Stimulated activated CD4-positive, alpha-beta T cell treated with anti-CD3 and anti-CD28 coated beads, Interleukin-12 subunit alpha, Interleukin-12 subunit beta, amount 100 ng/mL, for 4 hours (primary cell): Measurements from ENCODE around the gene C1QL1.

ENCODE experiments used
- DNase-seq: peaks from one replicate; pipeline ENCODE4 v3.0.0-alpha.2; 2020

The C1QL1 gene

DNA sequence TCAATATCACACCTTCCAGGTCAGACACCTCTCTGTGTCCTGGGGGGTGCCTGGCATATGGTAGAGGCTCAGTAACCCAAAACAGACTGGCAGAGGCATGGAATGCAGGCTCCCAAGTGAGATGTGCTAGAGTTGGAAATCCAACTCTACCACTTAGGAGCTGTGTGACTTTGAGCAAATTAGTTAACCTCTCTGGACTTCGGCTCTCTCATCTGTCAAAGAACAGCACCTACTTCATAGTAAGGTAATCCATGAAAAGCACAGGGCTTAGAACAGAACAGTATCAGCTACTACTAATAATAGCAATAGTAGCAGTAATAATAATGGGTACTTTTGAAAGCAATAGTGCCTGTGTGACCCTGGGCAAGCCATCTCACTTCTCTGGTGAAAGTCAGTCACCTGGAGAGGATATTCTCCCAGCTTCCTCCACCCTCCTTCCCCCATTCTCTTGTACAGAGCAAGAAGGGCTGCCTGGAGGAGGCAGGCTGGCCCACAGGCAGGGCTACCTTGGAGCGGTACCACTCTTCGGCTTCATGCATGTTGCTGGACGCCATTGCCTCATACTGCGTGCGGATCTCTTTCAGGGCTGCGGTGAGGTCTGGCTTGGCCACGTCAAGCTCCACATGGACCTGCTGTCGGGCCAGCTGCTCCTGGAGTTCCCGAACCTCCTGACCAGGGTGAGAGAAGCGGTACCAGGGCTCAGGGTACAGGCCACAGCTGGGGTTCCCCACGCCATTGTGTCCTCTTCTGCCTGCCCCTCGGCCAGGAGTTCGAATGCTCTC lies 55.1 kb downstream of the C1QL1 start:
- no peak for DNase-seq

DNA sequence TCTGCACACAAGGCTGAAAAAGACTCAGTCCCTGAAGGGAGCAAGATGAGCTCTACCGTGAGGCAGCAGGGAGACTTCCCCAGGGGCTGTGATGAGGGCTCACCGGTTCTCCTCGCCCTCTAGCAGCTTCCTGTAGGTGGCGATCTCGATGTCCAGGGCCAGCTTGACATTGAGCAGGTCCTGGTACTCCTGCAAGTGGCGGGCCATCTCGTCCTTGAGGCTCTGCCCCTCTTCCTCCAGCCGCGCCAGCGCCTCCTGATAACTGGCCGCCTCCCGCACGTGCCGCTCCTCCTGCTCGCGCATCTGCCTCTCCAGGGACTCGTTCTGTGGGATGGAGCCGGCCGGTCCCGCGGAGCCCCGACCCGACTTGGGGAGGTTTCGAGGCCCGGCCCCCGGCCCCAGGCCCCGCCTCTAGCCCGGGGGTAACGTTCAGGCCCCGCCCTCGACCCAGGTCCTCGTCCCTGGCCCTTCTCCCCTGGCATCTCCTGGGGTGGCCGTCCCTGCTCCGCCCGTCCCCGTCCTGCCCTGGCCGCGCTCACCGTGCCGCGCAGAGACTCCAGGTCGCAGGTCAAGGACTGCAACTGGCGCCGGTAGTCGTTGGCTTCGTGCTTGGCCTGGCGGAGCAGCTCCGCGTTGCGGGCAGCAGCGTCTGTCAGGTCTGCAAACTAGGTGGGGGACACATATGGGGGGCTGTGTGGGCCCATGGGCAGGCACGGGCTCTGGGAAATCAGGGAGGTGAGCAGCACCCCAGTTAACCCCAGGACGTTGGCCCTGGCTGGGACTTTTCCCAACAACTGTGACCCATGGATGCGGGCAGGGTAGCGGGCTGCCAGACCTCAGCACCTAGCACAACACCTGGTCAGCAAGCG lies 56.7 kb downstream of the C1QL1 start:
- DNase-seq, result peak; percentile 40

DNA sequence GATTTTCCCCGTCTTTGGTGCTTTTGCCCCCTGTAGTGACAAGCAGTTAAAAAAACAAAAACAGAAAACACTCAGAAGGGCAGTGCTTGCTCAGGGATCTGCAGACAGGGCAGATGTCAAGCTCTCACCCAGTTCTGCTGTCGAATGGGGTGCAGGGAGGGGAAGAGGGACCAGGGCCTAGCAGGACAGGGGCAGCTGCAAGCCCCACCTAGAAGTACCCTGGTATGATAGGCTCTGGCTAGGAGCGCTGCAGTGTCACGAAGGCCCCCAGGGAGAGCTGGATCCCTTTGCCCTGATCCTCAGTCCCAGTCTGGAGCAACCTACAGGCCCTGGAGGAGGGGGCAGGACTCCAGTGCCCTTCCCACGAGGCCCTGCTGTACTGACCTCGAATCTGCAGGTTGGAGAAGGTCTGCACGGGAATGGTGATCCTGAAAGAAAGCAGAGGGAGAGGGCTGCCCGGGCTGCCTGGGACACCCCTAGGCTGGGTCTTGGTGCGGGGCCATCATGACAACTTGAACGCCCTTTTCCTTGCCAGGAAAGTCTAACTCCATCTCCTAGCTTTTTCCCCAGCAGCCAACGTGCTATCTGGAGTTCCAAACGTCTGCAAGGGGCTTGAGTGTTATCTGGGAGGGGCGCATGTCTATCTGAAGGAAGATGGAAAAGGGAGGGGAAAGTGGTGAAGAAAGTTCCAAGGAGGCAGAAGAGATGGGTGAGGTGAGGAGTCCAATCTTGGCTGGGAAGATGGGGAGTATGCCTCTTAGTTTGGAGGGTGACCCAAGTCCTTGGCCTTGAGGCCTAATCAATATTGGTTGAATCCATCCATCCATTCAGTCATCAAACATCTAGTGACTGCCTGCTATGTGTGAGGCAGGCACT lies 57.6 kb downstream of the C1QL1 start:
- no peak for DNase-seq
